ENCODE measurements around the gene HIVEP3.

The HIVEP3 gene

GRCh38 chr1:41954533-41954944, 35.8 kb upstream of the HIVEP3 start:
- ChIA-PET POLR2A (interaction anchor here (0.7 to 1.9 kb wide), 4 partner anchors 11 to 132 kb away, joined by 3 to 7 read pairs (median 4); no protein-coding TSS in a partner anchor), CTCF (interaction anchor here (0.6 kb wide), 1 partner anchor 201 kb away, joined by 4 read pairs; no protein-coding TSS in a partner anchor)
- Histone ChIP-seq H3K27ac (ENCODE audit: extremely low read depth, low read depth, low read length) (no peak overlapping the region; the same call in 1 of the 2 replicates), H3K4me1 (ENCODE audit: control insufficient read depth, insufficient read depth, low read length) (peaks cover 19% of the 10 kb centered on the region), H3K9me3 (ENCODE audit: control insufficient read depth, insufficient read depth, low read depth, low read length) (no peaks in the 10 kb centered on the region), H3K36me3 (ENCODE audit: control insufficient read depth in 2 of 2, insufficient read depth in 1 of 2, low read length in 2 of 2) (no peaks in the 10 kb centered on the region), H3K4me3 (ENCODE audit: low read depth, low read length) (no peak overlapping the region)
- TF ChIP-seq HIC1 (tag by site-specific recombination; IDR thresholded peaks at IDR 0.05) (0 out of 2 replicates have a peak, but pooled peaks have one; percentile 14), ZBTB26 (tag by site-specific recombination; optimal IDR thresholded peaks at IDR 0.05) (no peak), ZNF639 (tag by site-specific recombination; IDR thresholded peaks at IDR 0.05) (0 out of 2 replicates have a peak, but pooled peaks have one; percentile 30), ZNF394 (tag by site-specific recombination; IDR thresholded peaks at IDR 0.05; ENCODE audit: borderline replicate concordance) (peak; percentile 40; the same call in 1 of the 2 replicates), ZXDB (tag by site-specific recombination; IDR thresholded peaks at IDR 0.05) (0 out of 2 replicates have a peak, but pooled peaks have one; percentile 44), ZBTB20 (tag by site-specific recombination; IDR thresholded peaks at IDR 0.05) (no peak), INSM2 (tag by site-specific recombination; IDR thresholded peaks at IDR 0.05) (0 out of 2 replicates have a peak, but pooled peaks have one; percentile 18), SP7 (tag by site-specific recombination; IDR thresholded peaks at IDR 0.05) (peak; percentile 85), ZNF629 (tag by site-specific recombination; IDR thresholded peaks at IDR 0.05) (peak; percentile 33; the same call in 1 of the 2 replicates), TSHZ1 (tag by site-specific recombination; IDR thresholded peaks at IDR 0.05; ENCODE audit: borderline replicate concordance) (peak; percentile 27; the same call in 1 of the 2 replicates), ZNF366 (tag by site-specific recombination; conservative IDR thresholded peaks at IDR 0.05) (0 out of 2 replicates have a peak, but pooled peaks have one; percentile 18)

GRCh38 chr1:41953291-41953690, 34.6 kb upstream of the HIVEP3 start:
- Histone ChIP-seq H3K9me3 (ENCODE audit: control insufficient read depth, insufficient read depth, low read depth, low read length) (no peaks in the 10 kb centered on the region), H3K4me1 (ENCODE audit: control insufficient read depth, insufficient read depth, low read length) (peaks cover 19% of the 10 kb centered on the region), H3K36me3 (ENCODE audit: control insufficient read depth in 2 of 2, insufficient read depth in 1 of 2, low read length in 2 of 2) (no peaks in the 10 kb centered on the region), H3K4me3 (ENCODE audit: low read depth, low read length) (no peak overlapping the region), H3K27ac (ENCODE audit: extremely low read depth, low read depth, low read length) (no peak overlapping the region)
- ChIA-PET CTCF (no interaction called here), POLR2A (no interaction called here)
- TF ChIP-seq HOXA7 (CRISPR knock-in tag; IDR thresholded peaks at IDR 0.05; ENCODE audit: borderline replicate concordance) = no peak
- no peak for TF ChIP-seq ZNF23 (tag by site-specific recombination; IDR thresholded peaks at IDR 0.05; ENCODE audit: borderline replicate concordance)
- no peak for TF ChIP-seq ZNF138 (tag by site-specific recombination; IDR thresholded peaks at IDR 0.05; ENCODE audit: borderline replicate concordance)
- no peak for TF ChIP-seq ZNF501 (tag by site-specific recombination; IDR thresholded peaks at IDR 0.05)
- TF ChIP-seq ZNF16 (tag by site-specific recombination; IDR thresholded peaks at IDR 0.05; ENCODE audit: low read depth) = no peak
- TF ChIP-seq PATZ1 (tag by site-specific recombination; IDR thresholded peaks at IDR 0.05) = no peak
- TF ChIP-seq ZNF555 (tag by site-specific recombination; conservative IDR thresholded peaks at IDR 0.05) = no peak
- no peak for TF ChIP-seq EGR2 (tag by site-specific recombination; IDR thresholded peaks at IDR 0.05; ENCODE audit: low read depth)
- no peak for TF ChIP-seq ZNF2 (tag by site-specific recombination; IDR thresholded peaks at IDR 0.05)
- no peak for TF ChIP-seq GFI1B (tag by site-specific recombination; IDR thresholded peaks at IDR 0.05)

Data from HEK293 (cell line).